ENCODE data around the gene MED26. TPM values are rescaled to one million over a fixed set of nuclear protein-coding genes. Genes with fewer than 3 reads are reported as not detected.
A peak's percentile ranks its signal among the peaks of the same experiment; 100 is the strongest.

The MED26 gene
- total RNA-seq, 1 donor from 2014 or later: 7.0 TPM

DNA sequence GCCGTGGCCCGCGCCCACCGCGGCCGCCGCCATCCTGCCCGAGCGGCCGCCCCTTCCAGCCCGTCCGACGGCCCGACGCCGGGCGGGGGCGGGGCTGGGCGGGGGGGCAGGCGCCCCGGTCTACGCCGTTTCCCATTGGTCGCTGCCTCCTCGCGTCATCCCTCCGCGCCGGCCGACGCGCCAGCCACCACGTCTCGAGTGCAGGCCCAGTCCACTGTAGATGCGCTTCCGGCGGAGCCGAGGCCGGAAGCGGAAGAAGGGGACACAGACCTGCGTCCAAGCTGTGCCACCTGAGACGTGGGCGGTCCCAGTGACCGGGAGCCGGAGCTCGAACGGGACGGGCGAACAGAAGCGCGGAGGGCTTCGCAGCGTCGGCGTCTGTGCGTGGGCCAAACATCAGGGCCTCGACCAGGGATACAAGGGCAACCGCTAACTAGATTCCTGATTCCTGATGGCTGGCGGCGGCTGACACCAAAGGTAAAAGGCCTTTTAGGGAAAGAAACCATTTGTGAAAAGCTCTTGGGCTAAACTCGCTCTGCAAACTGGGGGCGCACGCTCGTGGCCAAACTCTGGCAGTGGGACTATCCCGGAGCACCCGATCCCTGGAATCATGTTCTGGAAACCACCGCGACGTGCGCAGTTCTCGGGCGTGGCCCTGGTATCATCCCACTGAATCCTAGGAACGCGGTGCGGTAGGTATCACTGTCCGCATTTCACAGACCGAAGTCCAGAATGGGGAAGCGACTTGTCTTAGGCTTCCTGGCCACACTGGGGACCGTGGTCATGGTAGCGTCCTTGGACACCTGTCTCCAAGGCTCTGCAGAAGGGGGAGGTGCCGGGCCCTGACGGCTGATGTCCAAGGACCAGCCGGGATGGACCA, 55.4 kb downstream of the MED26 start, which contains the start of gene SLC35E1:
SLC35E1 (minus strand) TSS at position 84 of the 880 bp plus-strand sequence; CDS start at position 33, 51 bp downstream.
- peaks cover 1% of the 10 kb centered on the region for H3K36me3 ChIP-seq (ENCODE audit: control insufficient read depth, insufficient read depth, low read length)
- no peaks in the 10 kb centered on the region for H3K27me3 ChIP-seq (ENCODE audit: control insufficient read depth, insufficient read depth, low read length)
- peak; percentile 83 for DNase-seq (ENCODE audit: low read depth)
- TF ChIP-seq, protein P1, sequence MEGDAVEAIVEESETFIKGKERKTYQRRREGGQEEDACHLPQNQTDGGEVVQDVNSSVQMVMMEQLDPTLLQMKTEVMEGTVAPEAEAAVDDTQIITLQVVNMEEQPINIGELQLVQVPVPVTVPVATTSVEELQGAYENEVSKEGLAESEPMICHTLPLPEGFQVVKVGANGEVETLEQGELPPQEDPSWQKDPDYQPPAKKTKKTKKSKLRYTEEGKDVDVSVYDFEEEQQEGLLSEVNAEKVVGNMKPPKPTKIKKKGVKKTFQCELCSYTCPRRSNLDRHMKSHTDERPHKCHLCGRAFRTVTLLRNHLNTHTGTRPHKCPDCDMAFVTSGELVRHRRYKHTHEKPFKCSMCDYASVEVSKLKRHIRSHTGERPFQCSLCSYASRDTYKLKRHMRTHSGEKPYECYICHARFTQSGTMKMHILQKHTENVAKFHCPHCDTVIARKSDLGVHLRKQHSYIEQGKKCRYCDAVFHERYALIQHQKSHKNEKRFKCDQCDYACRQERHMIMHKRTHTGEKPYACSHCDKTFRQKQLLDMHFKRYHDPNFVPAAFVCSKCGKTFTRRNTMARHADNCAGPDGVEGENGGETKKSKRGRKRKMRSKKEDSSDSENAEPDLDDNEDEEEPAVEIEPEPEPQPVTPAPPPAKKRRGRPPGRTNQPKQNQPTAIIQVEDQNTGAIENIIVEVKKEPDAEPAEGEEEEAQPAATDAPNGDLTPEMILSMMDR (IDR thresholded peaks at IDR 0.05; ENCODE audit: insufficient read depth, low read length, poor library complexity, severe bottlenecking): no peak
- peak within 1 kb of the TSS; percentile 94 for H3K4me3 ChIP-seq (ENCODE audit: low read depth, low read length)

- TF ChIP-seq, protein P1 (IDR thresholded peaks at IDR 0.05; ENCODE audit: insufficient read depth, low read length, poor library complexity, severe bottlenecking): no peak
- H3K36me3 ChIP-seq (ENCODE audit: control insufficient read depth, insufficient read depth, low read length): peaks cover 1% of the 10 kb centered on the region
- H3K27me3 ChIP-seq (ENCODE audit: control insufficient read depth, insufficient read depth, low read length): no peaks in the 10 kb centered on the region
- peak overlapping the region; percentile 94 for H3K4me3 ChIP-seq (ENCODE audit: low read depth, low read length)
- DNase-seq (ENCODE audit: low read depth): no peak
Observed at GRCh38 chr19:16571822-16572331, 56.1 kb downstream of the MED26 start.

DNA sequence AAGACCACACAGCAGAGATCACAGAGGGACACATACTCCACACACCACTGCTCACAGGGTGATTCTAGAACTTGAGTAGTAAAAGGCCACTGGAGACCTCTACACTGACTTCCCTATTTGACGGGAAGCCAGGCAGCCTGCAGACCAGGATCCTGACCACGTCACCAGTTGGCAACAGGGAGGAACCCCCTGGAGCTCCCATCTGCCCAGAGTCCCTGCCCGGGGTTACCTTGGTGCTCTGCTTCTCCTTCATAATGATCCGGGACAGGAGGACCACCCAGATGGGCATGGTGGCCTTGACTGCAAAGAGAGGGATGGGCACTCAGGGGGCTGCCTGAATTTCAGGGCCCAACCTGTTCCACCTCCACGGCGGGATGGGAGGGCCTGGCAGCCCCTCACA, 56.7 kb downstream of the MED26 start:
- Histone ChIP-seq H3K27me3 (ENCODE audit: control insufficient read depth, insufficient read depth, low read length) (no peaks in the 10 kb centered on the region), H3K36me3 (ENCODE audit: control insufficient read depth, insufficient read depth, low read length) (peaks cover 3% of the 10 kb centered on the region), H3K4me3 (ENCODE audit: low read depth, low read length) (peak overlapping the region; percentile 94)
- TF ChIP-seq, protein P1 (IDR thresholded peaks at IDR 0.05; ENCODE audit: insufficient read depth, low read length, poor library complexity, severe bottlenecking): no peak
- DNase-seq (ENCODE audit: low read depth): no peak

- no peaks in the 10 kb centered on the region for H3K27me3 ChIP-seq (ENCODE audit: control insufficient read depth, insufficient read depth, low read length)
- no peak overlapping the region for H3K4me3 ChIP-seq (ENCODE audit: low read depth, low read length)
- peaks cover 3% of the 10 kb centered on the region for H3K36me3 ChIP-seq (ENCODE audit: control insufficient read depth, insufficient read depth, low read length)
- DNase-seq (ENCODE audit: low read depth): no peak
- TF ChIP-seq, protein P1 (IDR thresholded peaks at IDR 0.05; ENCODE audit: insufficient read depth, low read length, poor library complexity, severe bottlenecking): no peak
Observed at GRCh38 chr19:16569609-16570320, 58.2 kb downstream of the MED26 start.

GRCh38 chr19:16566702-16567101, 61.3 kb downstream of the MED26 start:
- no peaks in the 10 kb centered on the region for H3K27me3 ChIP-seq (ENCODE audit: control insufficient read depth, insufficient read depth, low read length)
- no peak for DNase-seq (ENCODE audit: low read depth)
- peaks cover 6% of the 10 kb centered on the region for H3K36me3 ChIP-seq (ENCODE audit: control insufficient read depth, insufficient read depth, low read length)
- no peak overlapping the region for H3K4me3 ChIP-seq (ENCODE audit: low read depth, low read length)
- TF ChIP-seq, protein P1 (IDR thresholded peaks at IDR 0.05; ENCODE audit: insufficient read depth, low read length, poor library complexity, severe bottlenecking): no peak

Data from kidney epithelial cell (primary cell).